OCI-LY3 (cell line): ENCODE measurements around the gene CYP46A1.

Experiments used
- H2AFZ ChIP-seq: fragments of 200-600, 300-600 bp; shearing (Covaris generic); 2 replicates; pipeline ENCODE4 v1.6.0; 2014; ENCODE audit warnings: antibody characterized with exemption, low read depth, low read length
- H3K27ac ChIP-seq: fragments of 200-600, 300-600 bp; sonication (generic); 2 replicates; pipeline ENCODE4 v1.5.1; 2014; ENCODE audit warnings: mild to moderate bottlenecking, low read length, moderate library complexity, mixed read lengths
- H3K27me3 ChIP-seq: fragments of 200-600, 300-600 bp; sonication (generic); 2 replicates; pipeline ENCODE4 v1.6.1; 2014; ENCODE audit warnings: low read depth, low read length, mixed read lengths
- H3K36me3 ChIP-seq: fragments of 200-600, 300-600 bp; sonication (generic); replicated peaks from 2 replicates; pipeline ENCODE3; 2014; ENCODE audit warnings: low read depth, low read length, mixed read lengths
- H3K4me1 ChIP-seq: fragments of 300-600, 200-600 bp; sonication (generic); 2 replicates; pipeline ENCODE4 v1.6.1; 2014; ENCODE audit warnings: low read length, mixed read lengths
- H3K4me2 ChIP-seq: fragments of 200-600, 300-600 bp; sonication (generic); 2 replicates; pipeline ENCODE4 v1.6.1; 2014; ENCODE audit warnings: low read length, mixed read lengths
- H3K4me3 ChIP-seq: fragments of 300-600, 200-600 bp; sonication (generic); 2 replicates; pipeline ENCODE4 v1.5.1; 2014; ENCODE audit warnings: antibody characterized with exemption, mild to moderate bottlenecking, low read length, moderate library complexity
- H3K79me2 ChIP-seq: fragments of 300-600, 200-600 bp; shearing (Covaris generic); 2 replicates; pipeline ENCODE4 v1.6.1; 2014; ENCODE audit warnings: mild to moderate bottlenecking, low read length, mixed read lengths
- H3K9ac ChIP-seq: fragments of 300-600, 200-600 bp; shearing (Covaris generic); 2 replicates; pipeline ENCODE4 v1.6.0; 2014; ENCODE audit warnings: mild to moderate bottlenecking, low read length, moderate library complexity
- H3K9me3 ChIP-seq: fragments of 200-600, 300-600 bp; shearing (Covaris generic); 2 replicates; pipeline ENCODE4 v1.6.1; 2014; ENCODE audit warnings: low read length, mixed read lengths; ENCODE audit not compliant: insufficient read depth
- H4K20me1 ChIP-seq: fragments of 200-600, 300-600 bp; sonication (generic); 2 replicates; pipeline ENCODE4 v1.6.1; 2016; ENCODE audit warnings: low read length, mixed read lengths; ENCODE audit not compliant: insufficient read depth
- CTCF ChIP-seq: fragments of 200-600, 300-600 bp; sonication (generic); IDR thresholded peaks from 2 replicates; pipeline ENCODE4 v1.5.1; 2014; ENCODE audit warnings: antibody characterized with exemption, low read length, low read depth
- EZH2phosphoT487 ChIP-seq: fragments of 200-600 bp; shearing (Covaris generic); IDR thresholded peaks from 2 replicates; pipeline ENCODE4 v1.6.1; 2018; ENCODE audit warnings: antibody characterized with exemption, mixed run types, low read depth

The CYP46A1 gene

GRCh38 chr14:99744199-99744872 is 60.2 kb downstream of the CYP46A1 start:
- Histone ChIP-seq H4K20me1 (no peaks in the 10 kb centered on the region), H3K4me1 (peaks cover 17% of the 10 kb centered on the region), H3K79me2 (no peaks in the 10 kb centered on the region), H3K9ac (no peak overlapping the region), H3K4me2 (peak overlapping the region; percentile 65), H3K27me3 (no peaks in the 10 kb centered on the region; the same call in 1 of the 2 replicates), H2AFZ (peak overlapping the region; percentile 43; the same call in 1 of the 2 replicates), H3K36me3 (no peaks in the 10 kb centered on the region), H3K27ac (no peak overlapping the region), H3K4me3 (peak overlapping the region; percentile 62), H3K9me3 (no peaks in the 10 kb centered on the region)
- peak; percentile 49 for TF ChIP-seq CTCF
- TF ChIP-seq EZH2phosphoT487: no peak

DNA sequence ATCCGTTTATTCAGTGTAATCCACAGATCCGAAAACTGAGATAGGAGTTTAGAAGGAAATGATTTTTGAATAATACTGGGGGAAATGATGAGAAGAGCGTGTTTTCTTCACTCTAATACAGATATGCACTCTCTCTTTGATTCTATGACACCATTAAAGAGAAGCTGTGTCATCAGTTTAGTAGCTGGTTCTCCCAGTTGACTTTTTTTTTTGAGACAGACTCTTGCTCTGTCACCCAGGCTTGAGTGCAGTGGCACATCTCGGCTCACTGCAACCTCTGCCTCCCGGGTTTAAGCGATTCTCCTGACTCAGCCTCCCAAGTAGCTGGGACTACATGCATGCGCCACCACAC is 60.8 kb downstream of the CYP46A1 start:
- H3K9ac ChIP-seq: no peak overlapping the region
- peak overlapping the region; percentile 65 for H3K4me2 ChIP-seq
- H3K4me1 ChIP-seq: peaks cover 22% of the 10 kb centered on the region

DNA sequence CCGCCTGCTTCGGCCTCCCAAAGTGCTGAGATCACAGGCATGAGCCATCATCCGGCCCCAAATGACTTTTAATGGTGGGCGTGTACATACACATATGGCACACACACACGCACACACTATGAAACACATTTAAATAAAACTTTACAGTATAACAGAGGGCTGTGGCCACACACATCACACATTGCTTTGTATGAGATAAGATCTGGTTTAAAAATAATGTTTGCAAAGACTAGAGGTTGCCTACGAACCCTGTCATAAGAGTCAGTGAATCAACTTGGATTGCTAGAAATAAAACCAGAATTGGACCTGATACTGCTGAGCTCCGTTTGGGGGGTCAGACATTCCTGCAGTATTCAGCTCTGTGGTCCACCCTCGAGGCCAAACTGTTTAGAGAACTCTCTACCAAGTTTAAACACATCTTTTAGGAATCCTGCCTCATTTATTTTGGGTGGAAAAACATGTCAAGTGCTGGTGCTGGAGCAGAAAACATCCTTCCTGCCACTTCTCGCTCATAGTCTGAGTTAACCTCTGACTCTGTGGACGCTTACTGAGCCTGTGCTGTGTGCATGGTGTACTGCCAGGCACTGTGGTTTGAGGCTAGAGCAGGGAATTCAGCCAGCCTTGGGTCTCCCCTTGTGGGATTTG is 61.3 kb downstream of the CYP46A1 start:
- TF ChIP-seq CTCF (no peak), EZH2phosphoT487 (no peak)
- Histone ChIP-seq H3K27ac (no peak overlapping the region), H4K20me1 (no peaks in the 10 kb centered on the region), H2AFZ (no peak overlapping the region), H3K4me2 (no peak overlapping the region), H3K27me3 (peaks cover under 1% of the 10 kb centered on the region; the same call in 1 of the 2 replicates), H3K79me2 (no peaks in the 10 kb centered on the region), H3K36me3 (no peaks in the 10 kb centered on the region), H3K9ac (no peak overlapping the region), H3K4me1 (peaks cover 26% of the 10 kb centered on the region), H3K4me3 (no peak overlapping the region), H3K9me3 (no peaks in the 10 kb centered on the region)

More for the DNA sequence above, 60.8 kb downstream of the CYP46A1 start:
- Histone ChIP-seq H4K20me1 (no peaks in the 10 kb centered on the region), H2AFZ (no peak overlapping the region), H3K27me3 (no peaks in the 10 kb centered on the region; the same call in 1 of the 2 replicates), H3K27ac (no peak overlapping the region), H3K4me3 (peak overlapping the region; percentile 62), H3K36me3 (no peaks in the 10 kb centered on the region), H3K79me2 (no peaks in the 10 kb centered on the region), H3K9me3 (no peaks in the 10 kb centered on the region)
- TF ChIP-seq EZH2phosphoT487: no peak
- no peak for TF ChIP-seq CTCF

DNA sequence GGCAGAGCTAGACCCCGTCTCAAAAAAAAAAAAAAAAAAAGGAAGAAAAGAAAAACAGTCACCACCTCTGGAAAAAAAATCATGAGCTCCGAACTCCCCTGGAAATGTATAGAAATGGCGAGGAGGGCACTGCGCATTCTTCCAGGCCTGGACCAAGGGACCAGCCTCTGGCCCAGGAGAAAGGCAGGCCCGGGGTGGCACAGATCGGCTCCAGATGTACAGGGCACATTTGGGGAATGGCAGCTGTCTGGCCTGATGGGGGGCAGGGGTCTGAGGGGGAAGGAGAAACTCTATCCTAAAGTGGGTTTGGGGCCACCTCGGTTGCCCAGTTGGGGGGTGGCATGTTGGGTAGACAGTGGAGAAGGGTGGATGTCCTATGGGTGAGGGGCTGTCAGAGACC is 63.1 kb downstream of the CYP46A1 start:
- no peak overlapping the region for H3K9ac ChIP-seq
- H3K4me1 ChIP-seq: peaks cover 29% of the 10 kb centered on the region
- no peaks in the 10 kb centered on the region for H4K20me1 ChIP-seq
- H3K27me3 ChIP-seq: peaks cover 13% of the 10 kb centered on the region
- H3K4me3 ChIP-seq: no peak overlapping the region
- H3K4me2 ChIP-seq: no peak overlapping the region
- H3K27ac ChIP-seq: no peak overlapping the region
- no peaks in the 10 kb centered on the region for H3K79me2 ChIP-seq
- H3K9me3 ChIP-seq: no peaks in the 10 kb centered on the region
- TF ChIP-seq CTCF: no peak
- H2AFZ ChIP-seq: no peak overlapping the region
- no peaks in the 10 kb centered on the region for H3K36me3 ChIP-seq
